ENCODE measurements around the gene TNNI3K. TPM values are rescaled to one million over a fixed set of nuclear protein-coding genes. Genes with fewer than 3 reads are reported as not detected.

TNNI3K gene
- total and polyA plus RNA-seq, 2 of the 8 experiments (the other 6 are each of a cell fraction or from before 2014, with no cell fraction given) = 0.41 to 0.48 TPM

- H3K56ac ChIP-seq (replicated peaks; ENCODE audit: insufficient read length, low read depth, low read length) = no peak overlapping the region
- no peak for FAIRE-seq
- CTCF ChIA-PET (ENCODE audit: partially characterized antibody) = no interaction called here
- no peak for TF ChIP-seq CEBPB (IDR thresholded peaks at IDR 0.05; ENCODE audit: low read depth, low read length)
- no peak for TF ChIP-seq KDM1A (IDR thresholded peaks at IDR 0.05; ENCODE audit: borderline replicate concordance, low read length)
- TF ChIP-seq EP300 (IDR thresholded peaks at IDR 0.05; ENCODE audit: borderline replicate concordance in 1 of 2, low read depth in 2 of 2, low read length in 2 of 2) = no peak
- TF ChIP-seq, protein P1, sequence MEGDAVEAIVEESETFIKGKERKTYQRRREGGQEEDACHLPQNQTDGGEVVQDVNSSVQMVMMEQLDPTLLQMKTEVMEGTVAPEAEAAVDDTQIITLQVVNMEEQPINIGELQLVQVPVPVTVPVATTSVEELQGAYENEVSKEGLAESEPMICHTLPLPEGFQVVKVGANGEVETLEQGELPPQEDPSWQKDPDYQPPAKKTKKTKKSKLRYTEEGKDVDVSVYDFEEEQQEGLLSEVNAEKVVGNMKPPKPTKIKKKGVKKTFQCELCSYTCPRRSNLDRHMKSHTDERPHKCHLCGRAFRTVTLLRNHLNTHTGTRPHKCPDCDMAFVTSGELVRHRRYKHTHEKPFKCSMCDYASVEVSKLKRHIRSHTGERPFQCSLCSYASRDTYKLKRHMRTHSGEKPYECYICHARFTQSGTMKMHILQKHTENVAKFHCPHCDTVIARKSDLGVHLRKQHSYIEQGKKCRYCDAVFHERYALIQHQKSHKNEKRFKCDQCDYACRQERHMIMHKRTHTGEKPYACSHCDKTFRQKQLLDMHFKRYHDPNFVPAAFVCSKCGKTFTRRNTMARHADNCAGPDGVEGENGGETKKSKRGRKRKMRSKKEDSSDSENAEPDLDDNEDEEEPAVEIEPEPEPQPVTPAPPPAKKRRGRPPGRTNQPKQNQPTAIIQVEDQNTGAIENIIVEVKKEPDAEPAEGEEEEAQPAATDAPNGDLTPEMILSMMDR (IDR thresholded peaks at IDR 0.05; ENCODE audit: control extremely low read depth in 1 of 3, insufficient read depth in 1 of 3, low read depth in 1 of 3, low read length in 3 of 3) = no peak
- no peak for TF ChIP-seq SP1 (IDR thresholded peaks at IDR 0.05; ENCODE audit: low read depth, low read length)
- no peak for TF ChIP-seq EGR1 (IDR thresholded peaks at IDR 0.05; ENCODE audit: borderline replicate concordance, low read depth, low read length)
- no peak for TF ChIP-seq SP4 (IDR thresholded peaks at IDR 0.05; ENCODE audit: low read length)
- TF ChIP-seq RXRA (IDR thresholded peaks at IDR 0.05; ENCODE audit: insufficient read depth, low read depth, low read length) = no peak
- no peak for TF ChIP-seq SUZ12 (IDR thresholded peaks at IDR 0.05; ENCODE audit: low read length)
- no peak for TF ChIP-seq SIX5 (IDR thresholded peaks at IDR 0.05; ENCODE audit: low read depth, low read length)
- TF ChIP-seq SIN3A (conservative IDR thresholded peaks at IDR 0.05 in 1 of 2, IDR thresholded peaks at IDR 0.05 in 1 of 2; ENCODE audit: low read depth in 1 of 2, low read length in 2 of 2) = no peak
These were observed 37.9 kb upstream of the TNNI3K start for GRCh38 chr1:74197255-74197654.

More at GRCh38 chr1:74197255-74197654, 37.9 kb upstream of the TNNI3K start:
- Histone ChIP-seq H3K4ac (replicated peaks; ENCODE audit: insufficient read length, low read depth, low read length) (no peak overlapping the region), H2BK15ac (ENCODE audit: low read length) (no peak overlapping the region), H4K8ac (ENCODE audit: extremely low read depth, insufficient read depth, low read length) (no peak overlapping the region), H2AFZ (ENCODE audit: low read length) (no peak overlapping the region), H3K23me2 (ENCODE audit: low read depth, low read length) (peaks cover 3% of the 10 kb centered on the region; the same call in 1 of the 2 replicates), H3K18ac (ENCODE audit: extremely low read depth, low read length) (no peak overlapping the region), H4K5ac (ENCODE audit: insufficient read length, low read depth, low read length) (no peak overlapping the region), H2BK12ac (ENCODE audit: low read depth, low read length) (no peak overlapping the region), H4K91ac (replicated peaks; ENCODE audit: insufficient read length, low read length) (no peak overlapping the region), H3K79me1 (ENCODE audit: low read depth, low read length) (no peaks in the 10 kb centered on the region), H3K4me3 (ENCODE audit: extremely low read depth in 1 of 4, insufficient read depth in 2 of 4, low read depth in 3 of 4, low read length in 4 of 4) (peak overlapping the region in 1 of 4 experiments; percentile 68; a peak in 2 of 8 replicates), H2BK20ac (ENCODE audit: low read length) (no peak overlapping the region), H3K4me1 (replicated peaks in 1 of 4; ENCODE audit: control insufficient read depth in 3 of 4, insufficient read depth in 4 of 4, low read length in 3 of 4) (no peaks in the 10 kb centered on the region), H3K4me2 (ENCODE audit: insufficient read depth in 1 of 2, low read depth in 2 of 2, low read length in 2 of 2) (peak overlapping the region in 1 of 2 experiments; percentile 65; a peak in 1 of 4 replicates), H3K14ac (ENCODE audit: insufficient read length) (no peak overlapping the region), H2BK5ac (ENCODE audit: low read depth, low read length) (no peak overlapping the region), H3K23ac (ENCODE audit: insufficient read length) (no peak overlapping the region), H2BK120ac (replicated peaks; ENCODE audit: low read depth, low read length) (no peak overlapping the region), H3K79me2 (ENCODE audit: control insufficient read depth in 1 of 2, insufficient read depth in 2 of 2, low read length in 2 of 2) (no peaks in the 10 kb centered on the region), H3K9me3 (ENCODE audit: insufficient read depth in 2 of 2, low read depth in 1 of 2, low read length in 1 of 2) (no peaks in the 10 kb centered on the region), H3K27me3 (replicated peaks in 1 of 4; ENCODE audit: control insufficient read depth in 3 of 4, extremely low read depth in 1 of 4, insufficient read depth in 3 of 4, low read length in 3 of 4) (no peaks in the 10 kb centered on the region), H4K20me1 (replicated peaks in 1 of 2; ENCODE audit: control insufficient read depth in 1 of 2, insufficient read depth in 2 of 2, low read length in 2 of 2) (no peaks in the 10 kb centered on the region), H3K36me3 (ENCODE audit: control insufficient read depth in 2 of 4, insufficient read depth in 4 of 4, low read length in 3 of 4) (no peaks in the 10 kb centered on the region), H2AK5ac (ENCODE audit: low read depth, low read length) (no peak overlapping the region), H3K9ac (replicated peaks in 1 of 4; ENCODE audit: extremely low read depth in 1 of 4, low read depth in 3 of 4, low read length in 3 of 4) (no peak overlapping the region), H3K27ac (ENCODE audit: low read depth, low read length) (no peak overlapping the region)
- WGBS, 2 experiments (ENCODE audit: extremely low coverage in 1 of 2, insufficient coverage in 1 of 2, insufficient read length in 1 of 2, insufficient replicate concordance in 2 of 2, low coverage in 1 of 2, low lambda C conversion rate in 2 of 2, missing lambda C conversion rate in 1 of 2) = 97% methylated on average over 5 of the region's 5 CpGs; no CpG with 5 or more reads in 1 of the 2 experiments
- POLR2A ChIA-PET (ENCODE audit: partially characterized antibody) = no interaction called here
- DNase-seq (ENCODE audit: low read depth in 1 of 2, low spot score in 2 of 2) = no peak

Data from H1 (cell line).